HepG2 (cell line): ENCODE measurements around the gene CASS4. TPM values are rescaled to one million over a fixed set of nuclear protein-coding genes. Genes with fewer than 3 reads are reported as not detected.
A peak's percentile ranks its signal among the peaks of the same experiment; 100 is the strongest.

ENCODE experiments used
- AGO2 ChIP-seq: fragments of 200-400 bp; formaldehyde crosslinking; optimal IDR thresholded peaks from 2 replicates; pipeline ENCODE3; 2017; ENCODE audit warnings: mild to moderate bottlenecking, low read depth, low read length, moderate library complexity
- KDM5B ChIP-seq: sonication (generic); formaldehyde crosslinking; IDR thresholded peaks from 2 replicates; pipeline ENCODE4 v1.4.0; 2020; ENCODE audit warnings: missing genetic modification reagents, mild to moderate bottlenecking, borderline replicate concordance
- MTF2 ChIP-seq: sonication (generic); formaldehyde crosslinking; IDR thresholded peaks from 2 replicates; pipeline ENCODE4 v1.5.0; 2020; ENCODE audit warnings: missing genetic modification reagents, borderline replicate concordance
- POLR2A ChIP-seq, 2 experiments: IDR thresholded peaks; 2 replicates each; pipeline ENCODE4 v1.6.1; 2011; ENCODE audit warnings: low read depth in 2 of 2, low read length in 2 of 2, mild to moderate bottlenecking in 1 of 2, moderate library complexity in 1 of 2; ENCODE audit not compliant: insufficient read depth in 1 of 2
- ZNF124 ChIP-seq: sonication (generic); formaldehyde crosslinking; IDR thresholded peaks from 2 replicates; pipeline ENCODE4 v1.4.0; 2020; ENCODE audit warnings: missing genetic modification reagents
- ZNF235 ChIP-seq: sonication (generic); formaldehyde crosslinking; IDR thresholded peaks from 2 replicates; pipeline ENCODE4 v1.8.1; 2023; ENCODE audit warnings: mild to moderate bottlenecking, missing genetic modification reagents, borderline replicate concordance
- ZNF747 ChIP-seq: sonication (generic); formaldehyde crosslinking; IDR thresholded peaks from 2 replicates; pipeline ENCODE4 v1.8.1; 2023; ENCODE audit warnings: missing genetic modification reagents, mild to moderate bottlenecking, borderline replicate concordance
- polyA plus RNA-seq, 8 experiments: library from polyadenylated mRNA; depleted of rRNA in 3 of 8; stranded (reverse) in 7 of 8; unstranded in 1 of 8; fragments of >200 nt; fragmentation: Illumina TruSeq in 4 of 8; extraction: Trizol in 4 of 8; gene quantifications; 2 replicates each; pipeline versions ENCODE4 v1.2.1 to v1.2.3, GENCODE V29; 2011 to 2016; ENCODE audit warnings: low read depth in 4 of 8, missing spikeins in 1 of 8, mixed read lengths in 1 of 8; ENCODE audit not compliant: insufficient read depth in 1 of 8
- total RNA-seq, 5 experiments: library from RNA; depleted of rRNA; stranded (reverse); fragments of >200 nt; fragmentation: Illumina TruSeq; extraction: Trizol; gene quantifications; 2 replicates each; pipeline ENCODE4 v1.2.3, GENCODE V29; 2016; ENCODE audit warnings: low read depth in 1 of 5
- TF ChIP-seq, protein P1 (sequence below): sonication (generic); formaldehyde crosslinking; IDR thresholded peaks from 2 replicates; pipeline ENCODE4 v1.8.0; 2022; ENCODE audit warnings: mild to moderate bottlenecking, missing genetic modification reagents; ENCODE audit not compliant: insufficient replicate concordance
- TF ChIP-seq, protein P2 (sequence below): sonication (generic); formaldehyde crosslinking; IDR thresholded peaks from 2 replicates; pipeline ENCODE4 v1.5.1; 2020; ENCODE audit warnings: mild to moderate bottlenecking, missing genetic modification reagents, moderate library complexity
- TF ChIP-seq, protein P3 (sequence below): sonication (generic); formaldehyde crosslinking; IDR thresholded peaks from 2 replicates; pipeline ENCODE4 v1.5.0; 2020; ENCODE audit warnings: mild to moderate bottlenecking, missing genetic modification reagents
- TF ChIP-seq, protein P4 (sequence below): sonication (generic); formaldehyde crosslinking; IDR thresholded peaks from 2 replicates; pipeline ENCODE4 v1.8.1; 2023; ENCODE audit warnings: mild to moderate bottlenecking, missing genetic modification reagents
- TF ChIP-seq, protein P5 (sequence below): sonication (generic); formaldehyde crosslinking; IDR thresholded peaks from 2 replicates; pipeline ENCODE4 v1.5.0; 2020; ENCODE audit warnings: mild to moderate bottlenecking, missing genetic modification reagents, borderline replicate concordance
- TF ChIP-seq, protein P6 (sequence below): sonication (generic); formaldehyde crosslinking; conservative IDR thresholded peaks from 2 replicates; pipeline ENCODE4 v1.8.0; 2022; ENCODE audit warnings: missing genetic modification reagents

The CASS4 gene
- total and polyA plus RNA-seq, 2 of the 13 experiments (the other 11 are each of a cell fraction or from before 2014, with no cell fraction given) = 0.17 to 0.49 TPM

DNA sequence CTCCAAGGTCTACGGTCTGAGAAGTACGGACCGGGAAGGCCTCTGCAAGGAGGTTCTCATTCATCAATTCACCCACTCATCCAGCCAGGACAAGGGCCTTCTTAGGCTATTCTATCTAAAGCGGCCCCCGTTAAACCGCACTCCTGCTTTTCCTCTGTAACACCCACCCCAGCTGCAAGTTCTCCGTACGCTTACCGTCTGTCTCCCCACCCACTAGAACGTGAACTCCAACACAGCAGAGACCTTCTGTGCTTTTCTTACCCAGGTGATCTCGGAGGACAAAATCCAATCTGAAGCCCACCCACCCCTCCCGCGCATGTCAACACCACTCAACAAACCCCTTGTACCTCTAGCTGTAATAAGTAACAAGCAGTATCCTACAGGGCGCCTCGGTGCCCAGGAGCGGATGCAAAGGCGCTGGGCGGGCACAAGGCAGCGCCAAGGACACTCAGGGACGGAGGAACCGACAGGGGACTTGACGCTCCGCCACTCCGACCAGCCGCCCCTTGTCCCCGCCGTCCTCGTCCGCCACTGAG, 20.4 kb upstream of the CASS4 start (continued):
- TF ChIP-seq, protein P1, sequence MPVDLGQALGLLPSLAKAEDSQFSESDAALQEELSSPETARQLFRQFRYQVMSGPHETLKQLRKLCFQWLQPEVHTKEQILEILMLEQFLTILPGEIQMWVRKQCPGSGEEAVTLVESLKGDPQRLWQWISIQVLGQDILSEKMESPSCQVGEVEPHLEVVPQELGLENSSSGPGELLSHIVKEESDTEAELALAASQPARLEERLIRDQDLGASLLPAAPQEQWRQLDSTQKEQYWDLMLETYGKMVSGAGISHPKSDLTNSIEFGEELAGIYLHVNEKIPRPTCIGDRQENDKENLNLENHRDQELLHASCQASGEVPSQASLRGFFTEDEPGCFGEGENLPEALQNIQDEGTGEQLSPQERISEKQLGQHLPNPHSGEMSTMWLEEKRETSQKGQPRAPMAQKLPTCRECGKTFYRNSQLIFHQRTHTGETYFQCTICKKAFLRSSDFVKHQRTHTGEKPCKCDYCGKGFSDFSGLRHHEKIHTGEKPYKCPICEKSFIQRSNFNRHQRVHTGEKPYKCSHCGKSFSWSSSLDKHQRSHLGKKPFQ (CRISPR knock-in tag) = peak; percentile 73
- TF ChIP-seq, protein P2, sequence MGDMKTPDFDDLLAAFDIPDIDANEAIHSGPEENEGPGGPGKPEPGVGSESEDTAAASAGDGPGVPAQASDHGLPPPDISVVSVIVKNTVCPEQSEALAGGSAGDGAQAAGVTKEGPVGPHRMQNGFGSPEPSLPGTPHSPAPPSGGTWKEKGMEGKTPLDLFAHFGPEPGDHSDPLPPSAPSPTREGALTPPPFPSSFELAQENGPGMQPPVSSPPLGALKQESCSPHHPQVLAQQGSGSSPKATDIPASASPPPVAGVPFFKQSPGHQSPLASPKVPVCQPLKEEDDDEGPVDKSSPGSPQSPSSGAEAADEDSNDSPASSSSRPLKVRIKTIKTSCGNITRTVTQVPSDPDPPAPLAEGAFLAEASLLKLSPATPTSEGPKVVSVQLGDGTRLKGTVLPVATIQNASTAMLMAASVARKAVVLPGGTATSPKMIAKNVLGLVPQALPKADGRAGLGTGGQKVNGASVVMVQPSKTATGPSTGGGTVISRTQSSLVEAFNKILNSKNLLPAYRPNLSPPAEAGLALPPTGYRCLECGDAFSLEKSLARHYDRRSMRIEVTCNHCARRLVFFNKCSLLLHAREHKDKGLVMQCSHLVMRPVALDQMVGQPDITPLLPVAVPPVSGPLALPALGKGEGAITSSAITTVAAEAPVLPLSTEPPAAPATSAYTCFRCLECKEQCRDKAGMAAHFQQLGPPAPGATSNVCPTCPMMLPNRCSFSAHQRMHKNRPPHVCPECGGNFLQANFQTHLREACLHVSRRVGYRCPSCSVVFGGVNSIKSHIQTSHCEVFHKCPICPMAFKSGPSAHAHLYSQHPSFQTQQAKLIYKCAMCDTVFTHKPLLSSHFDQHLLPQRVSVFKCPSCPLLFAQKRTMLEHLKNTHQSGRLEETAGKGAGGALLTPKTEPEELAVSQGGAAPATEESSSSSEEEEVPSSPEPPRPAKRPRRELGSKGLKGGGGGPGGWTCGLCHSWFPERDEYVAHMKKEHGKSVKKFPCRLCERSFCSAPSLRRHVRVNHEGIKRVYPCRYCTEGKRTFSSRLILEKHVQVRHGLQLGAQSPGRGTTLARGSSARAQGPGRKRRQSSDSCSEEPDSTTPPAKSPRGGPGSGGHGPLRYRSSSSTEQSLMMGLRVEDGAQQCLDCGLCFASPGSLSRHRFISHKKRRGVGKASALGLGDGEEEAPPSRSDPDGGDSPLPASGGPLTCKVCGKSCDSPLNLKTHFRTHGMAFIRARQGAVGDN (CRISPR knock-in tag) = no peak
- peak; percentile 58 for TF ChIP-seq AGO2
- peak in 1 of 2 experiments; percentile 74; a peak in 1 of 4 replicates for TF ChIP-seq POLR2A (IDR thresholded peaks at IDR 0.05; ENCODE audit: insufficient read depth in 1 of 2, low read depth in 2 of 2, low read length in 2 of 2)
- TF ChIP-seq, protein P3, sequence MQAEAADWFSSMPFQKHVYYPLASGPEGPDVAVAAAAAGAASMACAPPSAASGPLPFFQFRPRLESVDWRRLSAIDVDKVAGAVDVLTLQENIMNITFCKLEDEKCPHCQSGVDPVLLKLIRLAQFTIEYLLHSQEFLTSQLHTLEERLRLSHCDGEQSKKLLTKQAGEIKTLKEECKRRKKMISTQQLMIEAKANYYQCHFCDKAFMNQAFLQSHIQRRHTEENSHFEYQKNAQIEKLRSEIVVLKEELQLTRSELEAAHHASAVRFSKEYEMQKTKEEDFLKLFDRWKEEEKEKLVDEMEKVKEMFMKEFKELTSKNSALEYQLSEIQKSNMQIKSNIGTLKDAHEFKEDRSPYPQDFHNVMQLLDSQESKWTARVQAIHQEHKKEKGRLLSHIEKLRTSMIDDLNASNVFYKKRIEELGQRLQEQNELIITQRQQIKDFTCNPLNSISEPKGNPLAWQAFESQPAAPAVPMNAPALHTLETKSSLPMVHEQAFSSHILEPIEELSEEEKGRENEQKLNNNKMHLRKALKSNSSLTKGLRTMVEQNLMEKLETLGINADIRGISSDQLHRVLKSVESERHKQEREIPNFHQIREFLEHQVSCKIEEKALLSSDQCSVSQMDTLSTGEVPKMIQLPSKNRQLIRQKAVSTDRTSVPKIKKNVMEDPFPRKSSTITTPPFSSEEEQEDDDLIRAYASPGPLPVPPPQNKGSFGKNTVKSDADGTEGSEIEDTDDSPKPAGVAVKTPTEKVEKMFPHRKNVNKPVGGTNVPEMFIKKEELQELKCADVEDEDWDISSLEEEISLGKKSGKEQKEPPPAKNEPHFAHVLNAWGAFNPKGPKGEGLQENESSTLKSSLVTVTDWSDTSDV (CRISPR knock-in tag) = 0 out of 2 replicates have a peak, but pooled peaks have one; percentile 35
- no peak for TF ChIP-seq ZNF124 (CRISPR knock-in tag)
- 0 out of 2 replicates have a peak, but pooled peaks have one; percentile 58 for TF ChIP-seq KDM5B (CRISPR knock-in tag)
- 0 out of 2 replicates have a peak, but pooled peaks have one; percentile 9 for TF ChIP-seq MTF2 (CRISPR knock-in tag)
- TF ChIP-seq ZNF235 (CRISPR knock-in tag) = 0 out of 2 replicates have a peak, but pooled peaks have one; percentile 75
- peak; percentile 5; the same call in 1 of the 2 replicates for TF ChIP-seq ZNF747 (CRISPR knock-in tag)
- TF ChIP-seq, protein P4, sequence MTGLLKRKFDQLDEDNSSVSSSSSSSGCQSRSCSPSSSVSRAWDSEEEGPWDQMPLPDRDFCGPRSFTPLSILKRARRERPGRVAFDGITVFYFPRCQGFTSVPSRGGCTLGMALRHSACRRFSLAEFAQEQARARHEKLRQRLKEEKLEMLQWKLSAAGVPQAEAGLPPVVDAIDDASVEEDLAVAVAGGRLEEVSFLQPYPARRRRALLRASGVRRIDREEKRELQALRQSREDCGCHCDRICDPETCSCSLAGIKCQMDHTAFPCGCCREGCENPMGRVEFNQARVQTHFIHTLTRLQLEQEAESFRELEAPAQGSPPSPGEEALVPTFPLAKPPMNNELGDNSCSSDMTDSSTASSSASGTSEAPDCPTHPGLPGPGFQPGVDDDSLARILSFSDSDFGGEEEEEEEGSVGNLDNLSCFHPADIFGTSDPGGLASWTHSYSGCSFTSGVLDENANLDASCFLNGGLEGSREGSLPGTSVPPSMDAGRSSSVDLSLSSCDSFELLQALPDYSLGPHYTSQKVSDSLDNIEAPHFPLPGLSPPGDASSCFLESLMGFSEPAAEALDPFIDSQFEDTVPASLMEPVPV = 0 out of 2 replicates have a peak, but pooled peaks have one; percentile 69
- TF ChIP-seq, protein P5, sequence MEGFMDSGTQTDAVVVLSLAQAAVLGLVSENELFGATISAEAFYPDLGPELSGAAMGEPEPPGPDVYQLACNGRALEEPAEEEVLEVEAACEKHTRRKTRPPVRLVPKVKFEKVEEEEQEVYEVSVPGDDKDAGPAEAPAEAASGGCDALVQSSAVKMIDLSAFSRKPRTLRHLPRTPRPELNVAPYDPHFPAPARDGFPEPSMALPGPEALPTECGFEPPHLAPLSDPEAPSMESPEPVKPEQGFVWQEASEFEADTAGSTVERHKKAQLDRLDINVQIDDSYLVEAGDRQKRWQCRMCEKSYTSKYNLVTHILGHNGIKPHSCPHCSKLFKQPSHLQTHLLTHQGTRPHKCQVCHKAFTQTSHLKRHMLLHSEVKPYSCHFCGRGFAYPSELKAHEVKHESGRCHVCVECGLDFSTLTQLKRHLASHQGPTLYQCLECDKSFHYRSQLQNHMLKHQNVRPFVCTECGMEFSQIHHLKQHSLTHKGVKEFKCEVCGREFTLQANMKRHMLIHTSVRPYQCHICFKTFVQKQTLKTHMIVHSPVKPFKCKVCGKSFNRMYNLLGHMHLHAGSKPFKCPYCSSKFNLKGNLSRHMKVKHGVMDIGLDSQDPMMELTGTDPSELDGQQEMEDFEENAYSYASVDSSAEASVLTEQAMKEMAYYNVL (CRISPR knock-in tag) = 0 out of 2 replicates have a peak, but pooled peaks have one; percentile 15
- TF ChIP-seq, protein P6, sequence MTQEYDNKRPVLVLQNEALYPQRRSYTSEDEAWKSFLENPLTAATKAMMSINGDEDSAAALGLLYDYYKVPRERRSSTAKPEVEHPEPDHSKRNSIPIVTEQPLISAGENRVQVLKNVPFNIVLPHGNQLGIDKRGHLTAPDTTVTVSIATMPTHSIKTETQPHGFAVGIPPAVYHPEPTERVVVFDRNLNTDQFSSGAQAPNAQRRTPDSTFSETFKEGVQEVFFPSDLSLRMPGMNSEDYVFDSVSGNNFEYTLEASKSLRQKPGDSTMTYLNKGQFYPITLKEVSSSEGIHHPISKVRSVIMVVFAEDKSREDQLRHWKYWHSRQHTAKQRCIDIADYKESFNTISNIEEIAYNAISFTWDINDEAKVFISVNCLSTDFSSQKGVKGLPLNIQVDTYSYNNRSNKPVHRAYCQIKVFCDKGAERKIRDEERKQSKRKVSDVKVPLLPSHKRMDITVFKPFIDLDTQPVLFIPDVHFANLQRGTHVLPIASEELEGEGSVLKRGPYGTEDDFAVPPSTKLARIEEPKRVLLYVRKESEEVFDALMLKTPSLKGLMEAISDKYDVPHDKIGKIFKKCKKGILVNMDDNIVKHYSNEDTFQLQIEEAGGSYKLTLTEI (CRISPR knock-in tag) = no peak
